K562 treated with DMSO at 1 percent for 24 hours (cell line): ENCODE results near the gene SLITRK3. TPM values are rescaled to one million over a fixed set of nuclear protein-coding genes. Genes with fewer than 3 reads are reported as not detected.

Experiments
- total RNA-seq: library from RNA; unstranded; fragments of 300-600 nt; gene quantifications from 2 replicates; pipeline ENCODE4 v1.2.3, GENCODE V29; 2022; ENCODE audit warnings: low read depth; ENCODE audit not compliant: insufficient read depth

SLITRK3 gene, protein sequence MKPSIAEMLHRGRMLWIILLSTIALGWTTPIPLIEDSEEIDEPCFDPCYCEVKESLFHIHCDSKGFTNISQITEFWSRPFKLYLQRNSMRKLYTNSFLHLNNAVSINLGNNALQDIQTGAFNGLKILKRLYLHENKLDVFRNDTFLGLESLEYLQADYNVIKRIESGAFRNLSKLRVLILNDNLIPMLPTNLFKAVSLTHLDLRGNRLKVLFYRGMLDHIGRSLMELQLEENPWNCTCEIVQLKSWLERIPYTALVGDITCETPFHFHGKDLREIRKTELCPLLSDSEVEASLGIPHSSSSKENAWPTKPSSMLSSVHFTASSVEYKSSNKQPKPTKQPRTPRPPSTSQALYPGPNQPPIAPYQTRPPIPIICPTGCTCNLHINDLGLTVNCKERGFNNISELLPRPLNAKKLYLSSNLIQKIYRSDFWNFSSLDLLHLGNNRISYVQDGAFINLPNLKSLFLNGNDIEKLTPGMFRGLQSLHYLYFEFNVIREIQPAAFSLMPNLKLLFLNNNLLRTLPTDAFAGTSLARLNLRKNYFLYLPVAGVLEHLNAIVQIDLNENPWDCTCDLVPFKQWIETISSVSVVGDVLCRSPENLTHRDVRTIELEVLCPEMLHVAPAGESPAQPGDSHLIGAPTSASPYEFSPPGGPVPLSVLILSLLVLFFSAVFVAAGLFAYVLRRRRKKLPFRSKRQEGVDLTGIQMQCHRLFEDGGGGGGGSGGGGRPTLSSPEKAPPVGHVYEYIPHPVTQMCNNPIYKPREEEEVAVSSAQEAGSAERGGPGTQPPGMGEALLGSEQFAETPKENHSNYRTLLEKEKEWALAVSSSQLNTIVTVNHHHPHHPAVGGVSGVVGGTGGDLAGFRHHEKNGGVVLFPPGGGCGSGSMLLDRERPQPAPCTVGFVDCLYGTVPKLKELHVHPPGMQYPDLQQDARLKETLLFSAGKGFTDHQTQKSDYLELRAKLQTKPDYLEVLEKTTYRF
- not detected in 2 replicates for total RNA-seq

DNA sequence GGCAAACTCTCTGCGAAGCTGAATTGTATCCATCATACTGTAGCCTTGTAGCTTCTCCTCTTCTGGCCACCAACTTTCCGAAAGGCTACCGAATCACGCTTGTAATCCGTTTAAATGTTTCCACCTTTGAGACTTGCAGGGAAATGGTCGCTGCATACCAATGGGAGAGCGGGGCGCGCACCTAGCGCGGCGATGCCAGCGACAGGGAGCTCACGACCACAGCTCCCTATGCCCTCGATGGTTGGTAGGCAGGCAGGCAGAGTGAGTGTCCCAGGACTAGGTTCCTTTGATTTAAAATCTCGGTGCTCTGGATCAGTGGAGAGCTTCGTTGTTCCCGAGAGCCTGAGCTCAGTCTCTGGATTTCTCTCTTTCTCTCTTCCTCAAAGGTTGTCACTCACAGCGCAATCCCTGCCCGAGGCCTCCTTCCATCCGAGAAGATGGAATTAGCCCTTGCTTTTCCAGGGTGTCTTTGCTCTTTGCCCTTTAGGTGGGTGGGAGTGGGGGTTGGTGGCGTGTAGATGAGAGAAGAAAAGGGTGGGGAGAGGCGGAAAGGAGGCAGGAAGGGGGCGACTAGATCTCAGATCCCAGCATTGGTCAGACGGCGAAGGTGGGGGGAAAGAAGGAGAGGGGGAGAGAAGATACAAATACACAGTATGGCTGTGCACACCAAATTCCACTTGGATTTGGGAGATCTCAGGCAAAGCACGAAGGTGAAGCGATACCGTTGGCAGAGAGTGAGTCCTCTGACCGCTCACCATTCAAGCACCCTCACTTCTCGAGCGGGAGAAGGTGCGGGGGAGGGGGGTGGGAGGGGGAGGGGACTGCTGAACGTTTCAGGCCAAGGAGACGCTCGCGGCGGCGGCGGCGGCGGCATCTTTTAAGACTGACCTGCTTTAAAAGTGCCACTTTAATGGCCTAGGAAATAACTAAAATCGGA is at the start of gene SLITRK3:
SLITRK3 (minus strand) TSS at position 745 of the 937 bp plus-strand sequence. CDS start 5,554 bp downstream, outside the sequence.

Other genes with a start within 250 kb of the SLITRK3 start
- gene SI, start 117.9 kb downstream of the SLITRK3 start, total RNA-seq: not detected in 2 replicates